ENCODE data around the gene ZNF324. TPM values are rescaled to one million over a fixed set of nuclear protein-coding genes. Genes with fewer than 3 reads are reported as not detected.

Gene ZNF324
- polyA plus RNA-seq, 1 of the 3 experiments (the other 2 are of a cell fraction) = 5.6 TPM

DNA sequence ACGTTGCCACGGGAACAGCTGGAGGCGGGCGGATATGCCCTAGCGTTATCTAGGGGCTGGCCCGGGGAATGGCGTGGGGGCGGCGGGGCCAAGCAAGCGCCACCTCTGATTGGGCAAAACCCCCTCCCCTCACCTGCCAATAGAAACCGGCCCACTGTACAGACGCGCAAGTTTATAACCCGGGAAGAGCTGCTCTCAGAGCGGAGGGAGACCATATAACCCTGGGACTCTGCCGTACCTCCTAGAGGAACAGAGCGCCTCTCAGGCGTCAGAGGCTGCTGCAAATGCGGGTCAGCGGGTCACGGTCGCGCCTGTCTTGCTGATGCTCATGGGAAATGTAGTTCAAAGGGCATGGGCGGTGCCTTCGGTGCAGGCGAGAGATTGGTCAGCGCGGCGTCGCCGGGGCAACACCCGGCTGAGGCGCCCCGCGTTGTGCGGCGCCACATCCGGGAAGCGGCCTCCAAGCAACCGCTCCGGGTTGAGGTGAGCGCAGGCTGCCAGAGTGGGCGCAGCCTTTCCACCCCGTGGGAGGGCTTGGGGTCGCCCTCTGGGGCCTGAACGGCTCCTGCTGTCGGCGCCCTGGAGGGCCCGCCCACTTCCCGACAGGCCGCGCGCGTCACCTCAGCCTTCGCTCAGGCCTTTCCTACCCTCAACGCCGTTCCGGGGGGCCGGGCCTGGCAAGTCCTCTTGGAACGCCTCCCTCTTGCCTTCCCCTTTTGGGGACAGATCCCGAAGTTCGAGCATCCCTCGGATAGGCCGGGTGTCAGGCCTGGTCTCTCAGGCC lies 9.0 kb downstream of the ZNF324 start, which contains the start of gene ZNF446:
ZNF446 (plus strand) TSS at position 639 of the 784 bp plus-strand sequence. CDS start 867 bp downstream, outside the sequence.
- Histone ChIP-seq H3K9me3 (no peaks in the 10 kb centered on the region), H3K4me3 (ENCODE audit: low read depth in 2 of 2, low read length in 1 of 2) (peak within 1 kb of the TSS; percentile 67 to 85), H3F3A (replicated peaks; ENCODE audit: insufficient read depth) (peaks cover 10% of the 10 kb centered on the region), H3K36me3 (replicated peaks in 1 of 2; ENCODE audit: control insufficient read depth in 1 of 2, insufficient read depth in 2 of 2, low read length in 1 of 2) (peaks cover 0 to 32% of the 10 kb centered on the region in 2 experiments), H3K27ac (ENCODE audit: low read depth in 2 of 2, low read length in 1 of 2) (peak within 1 kb of the TSS; percentile 90 to 97), H4K20me1 (ENCODE audit: insufficient read depth) (no peaks in the 10 kb centered on the region), H3K4me2 (peak within 1 kb of the TSS; percentile 92), H3K9me2 (no peaks in the 10 kb centered on the region), H3K9ac (peak within 1 kb of the TSS; percentile 70), H3K79me2 (ENCODE audit: insufficient read depth) (no peaks in the 10 kb centered on the region), H2AFZ (ENCODE audit: low read depth) (peak within 1 kb of the TSS; percentile 56; the same call in 1 of the 2 replicates), H3K4me1 (ENCODE audit: control insufficient read depth in 1 of 2, insufficient read depth in 2 of 2, low read depth in 1 of 2, low read length in 1 of 2) (peaks cover 0 to 30% of the 10 kb centered on the region in 2 experiments; a peak in 1 of 4 replicates), H3K27me3 (ENCODE audit: insufficient read depth) (no peaks in the 10 kb centered on the region)
- DNase-seq = peak; percentile 94
- ChIA-PET CTCF (interaction anchor here (4.5 kb wide), 1 partner anchor 44 kb away, joined by 22 read pairs; the partner anchor contains the start of gene ZBTB45), POLR2A (interaction anchor here (0.6 to 1.8 kb wide), 7 partner anchors 10 to 129 kb away, joined by 3 to 4 read pairs (median 4); partner anchors contain the start of gene ZNF584)
- under 1% methylated on average over 23 of the region's 64 CpGs for WGBS (ENCODE audit: low lambda C conversion rate)
- no peak for TF ChIP-seq TCF12 (IDR thresholded peaks at IDR 0.05)
- peak; percentile 82 for TF ChIP-seq POLR2AphosphoS5 (IDR thresholded peaks at IDR 0.05; ENCODE audit: low read depth, low read length)
- peak; percentile 68; the same call in 1 of the 2 replicates for TF ChIP-seq ELF1 (IDR thresholded peaks at IDR 0.05)
- TF ChIP-seq, protein P1, sequence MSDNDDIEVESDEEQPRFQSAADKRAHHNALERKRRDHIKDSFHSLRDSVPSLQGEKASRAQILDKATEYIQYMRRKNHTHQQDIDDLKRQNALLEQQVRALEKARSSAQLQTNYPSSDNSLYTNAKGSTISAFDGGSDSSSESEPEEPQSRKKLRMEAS (IDR thresholded peaks at IDR 0.05; ENCODE audit: low read depth) = peak; percentile 39
- TF ChIP-seq, protein P2, sequence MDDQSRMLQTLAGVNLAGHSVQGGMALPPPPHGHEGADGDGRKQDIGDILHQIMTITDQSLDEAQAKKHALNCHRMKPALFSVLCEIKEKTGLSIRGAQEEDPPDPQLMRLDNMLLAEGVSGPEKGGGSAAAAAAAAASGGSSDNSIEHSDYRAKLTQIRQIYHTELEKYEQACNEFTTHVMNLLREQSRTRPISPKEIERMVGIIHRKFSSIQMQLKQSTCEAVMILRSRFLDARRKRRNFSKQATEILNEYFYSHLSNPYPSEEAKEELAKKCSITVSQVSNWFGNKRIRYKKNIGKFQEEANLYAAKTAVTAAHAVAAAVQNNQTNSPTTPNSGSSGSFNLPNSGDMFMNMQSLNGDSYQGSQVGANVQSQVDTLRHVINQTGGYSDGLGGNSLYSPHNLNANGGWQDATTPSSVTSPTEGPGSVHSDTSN (IDR thresholded peaks at IDR 0.05) = peak; percentile 39
- peak; percentile 13; the same call in 1 of the 2 replicates for TF ChIP-seq TEAD4 (IDR thresholded peaks at IDR 0.05; ENCODE audit: borderline replicate concordance, insufficient read depth)
- TF ChIP-seq RXRA (IDR thresholded peaks at IDR 0.05; ENCODE audit: borderline replicate concordance, low read depth) = no peak; the same call in 1 of the 2 replicates
- peak; percentile 50; the same call in 1 of the 2 replicates for TF ChIP-seq SIN3A (IDR thresholded peaks at IDR 0.05; ENCODE audit: borderline replicate concordance, low read depth, low read length)
- TF ChIP-seq, protein P3, sequence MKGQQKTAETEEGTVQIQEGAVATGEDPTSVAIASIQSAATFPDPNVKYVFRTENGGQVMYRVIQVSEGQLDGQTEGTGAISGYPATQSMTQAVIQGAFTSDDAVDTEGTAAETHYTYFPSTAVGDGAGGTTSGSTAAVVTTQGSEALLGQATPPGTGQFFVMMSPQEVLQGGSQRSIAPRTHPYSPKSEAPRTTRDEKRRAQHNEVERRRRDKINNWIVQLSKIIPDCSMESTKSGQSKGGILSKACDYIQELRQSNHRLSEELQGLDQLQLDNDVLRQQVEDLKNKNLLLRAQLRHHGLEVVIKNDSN (IDR thresholded peaks at IDR 0.05; ENCODE audit: borderline replicate concordance, low read depth) = 0 out of 2 replicates have a peak, but pooled peaks have one; percentile 22
- peak; percentile 78 for TF ChIP-seq MXI1 (IDR thresholded peaks at IDR 0.05; ENCODE audit: low read depth, low read length)
- no peak for TF ChIP-seq EZH2phosphoT487 (IDR thresholded peaks at IDR 0.05; ENCODE audit: borderline replicate concordance, low read depth)
- TF ChIP-seq NRF1 (IDR thresholded peaks at IDR 0.05; ENCODE audit: low read depth, low read length) = no peak
- no peak for TF ChIP-seq FOXJ3 (CRISPR knock-in tag; IDR thresholded peaks at IDR 0.05)
- TF ChIP-seq, protein P4, sequence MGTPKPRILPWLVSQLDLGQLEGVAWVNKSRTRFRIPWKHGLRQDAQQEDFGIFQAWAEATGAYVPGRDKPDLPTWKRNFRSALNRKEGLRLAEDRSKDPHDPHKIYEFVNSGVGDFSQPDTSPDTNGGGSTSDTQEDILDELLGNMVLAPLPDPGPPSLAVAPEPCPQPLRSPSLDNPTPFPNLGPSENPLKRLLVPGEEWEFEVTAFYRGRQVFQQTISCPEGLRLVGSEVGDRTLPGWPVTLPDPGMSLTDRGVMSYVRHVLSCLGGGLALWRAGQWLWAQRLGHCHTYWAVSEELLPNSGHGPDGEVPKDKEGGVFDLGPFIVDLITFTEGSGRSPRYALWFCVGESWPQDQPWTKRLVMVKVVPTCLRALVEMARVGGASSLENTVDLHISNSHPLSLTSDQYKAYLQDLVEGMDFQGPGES (IDR thresholded peaks at IDR 0.05; ENCODE audit: low read depth, low read length) = no peak
- 0 out of 2 replicates have a peak, but pooled peaks have one; percentile 5 for TF ChIP-seq NFIC (IDR thresholded peaks at IDR 0.05; ENCODE audit: borderline replicate concordance)
- peak; percentile 6 for TF ChIP-seq CHD2 (IDR thresholded peaks at IDR 0.05; ENCODE audit: low read length, partially characterized antibody)
- TF ChIP-seq, protein P5, sequence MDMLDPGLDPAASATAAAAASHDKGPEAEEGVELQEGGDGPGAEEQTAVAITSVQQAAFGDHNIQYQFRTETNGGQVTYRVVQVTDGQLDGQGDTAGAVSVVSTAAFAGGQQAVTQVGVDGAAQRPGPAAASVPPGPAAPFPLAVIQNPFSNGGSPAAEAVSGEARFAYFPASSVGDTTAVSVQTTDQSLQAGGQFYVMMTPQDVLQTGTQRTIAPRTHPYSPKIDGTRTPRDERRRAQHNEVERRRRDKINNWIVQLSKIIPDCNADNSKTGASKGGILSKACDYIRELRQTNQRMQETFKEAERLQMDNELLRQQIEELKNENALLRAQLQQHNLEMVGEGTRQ (IDR thresholded peaks at IDR 0.05; ENCODE audit: borderline replicate concordance, low read depth, low read length) = no peak
- no peak; the same call in 1 of the 2 replicates for TF ChIP-seq TAF1 (IDR thresholded peaks at IDR 0.05; ENCODE audit: borderline replicate concordance, low read depth, low read length)
- peak; percentile 77 for TF ChIP-seq GABPA (IDR thresholded peaks at IDR 0.05; ENCODE audit: low read depth)
- TF ChIP-seq EP300 (IDR thresholded peaks at IDR 0.05; ENCODE audit: borderline replicate concordance in 1 of 2, low read depth in 1 of 2, low read length in 1 of 2) = no peak
- TF ChIP-seq RFX5 (IDR thresholded peaks at IDR 0.05; ENCODE audit: low read length) = no peak
- no peak for TF ChIP-seq SMC3 (IDR thresholded peaks at IDR 0.05; ENCODE audit: low read depth, low read length)
- no peak for TF ChIP-seq FOXM1 (IDR thresholded peaks at IDR 0.05; ENCODE audit: low read depth)
- TF ChIP-seq, protein P6, sequence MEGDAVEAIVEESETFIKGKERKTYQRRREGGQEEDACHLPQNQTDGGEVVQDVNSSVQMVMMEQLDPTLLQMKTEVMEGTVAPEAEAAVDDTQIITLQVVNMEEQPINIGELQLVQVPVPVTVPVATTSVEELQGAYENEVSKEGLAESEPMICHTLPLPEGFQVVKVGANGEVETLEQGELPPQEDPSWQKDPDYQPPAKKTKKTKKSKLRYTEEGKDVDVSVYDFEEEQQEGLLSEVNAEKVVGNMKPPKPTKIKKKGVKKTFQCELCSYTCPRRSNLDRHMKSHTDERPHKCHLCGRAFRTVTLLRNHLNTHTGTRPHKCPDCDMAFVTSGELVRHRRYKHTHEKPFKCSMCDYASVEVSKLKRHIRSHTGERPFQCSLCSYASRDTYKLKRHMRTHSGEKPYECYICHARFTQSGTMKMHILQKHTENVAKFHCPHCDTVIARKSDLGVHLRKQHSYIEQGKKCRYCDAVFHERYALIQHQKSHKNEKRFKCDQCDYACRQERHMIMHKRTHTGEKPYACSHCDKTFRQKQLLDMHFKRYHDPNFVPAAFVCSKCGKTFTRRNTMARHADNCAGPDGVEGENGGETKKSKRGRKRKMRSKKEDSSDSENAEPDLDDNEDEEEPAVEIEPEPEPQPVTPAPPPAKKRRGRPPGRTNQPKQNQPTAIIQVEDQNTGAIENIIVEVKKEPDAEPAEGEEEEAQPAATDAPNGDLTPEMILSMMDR (IDR thresholded peaks at IDR 0.05) = no peak; the same call in 1 of the 2 replicates
